H1 (cell line): Measurements from ENCODE around the gene KCNT1. TPM values are rescaled to one million over a fixed set of nuclear protein-coding genes. Genes with fewer than 3 reads are reported as not detected.

Experiments used
- CTCF ChIA-PET: fragments of 300-600 bp; sonication (Branson Sonifier 250); formaldehyde crosslinking; loops from one replicate; lab custom pipeline; 2021; ENCODE audit not compliant: partially characterized antibody; lab: Charles Lee
- POLR2A ChIA-PET: fragments of 300-600 bp; sonication (Branson Sonifier 250); formaldehyde crosslinking; loops from one replicate; lab custom pipeline; 2021; ENCODE audit warnings: inconsistent platforms; ENCODE audit not compliant: partially characterized antibody; lab: Charles Lee
- DNase-seq, 2 experiments: peaks; one replicate each; pipeline versions ENCODE4 v3.0.0 to v3.0.0-alpha.2; 2010 to 2022; ENCODE audit warnings: low spot score in 2 of 2, low read depth in 1 of 2, mixed read lengths in 1 of 2
- FAIRE-seq: peaks from 2 replicates; lab custom pipeline; 2011; peaks lifted over from hg19 to GRCh38; lab: Jason Lieb, UNC
- H2AFZ ChIP-seq: 2 replicates; pipeline ENCODE4 v1.8.1; 2012; ENCODE audit warnings: low read length, inconsistent platforms
- H2AK5ac ChIP-seq: 2 replicates; pipeline ENCODE4 v1.6.1; 2013; ENCODE audit warnings: low read depth, low read length
- H2BK120ac ChIP-seq: replicated peaks from 2 replicates; pipeline ENCODE3; 2013; ENCODE audit warnings: low read depth, low read length, inconsistent platforms
- H2BK12ac ChIP-seq: 2 replicates; pipeline ENCODE4 v1.6.1; 2013; ENCODE audit warnings: low read depth, low read length
- H2BK15ac ChIP-seq: 2 replicates; pipeline ENCODE4 v1.6.1; 2013; ENCODE audit warnings: low read length
- H2BK20ac ChIP-seq: 2 replicates; pipeline ENCODE4 v1.6.1; 2013; ENCODE audit warnings: low read length
- H2BK5ac ChIP-seq: 2 replicates; pipeline ENCODE4 v1.6.1; 2013; ENCODE audit warnings: low read depth, low read length
- H3K14ac ChIP-seq: 2 replicates; pipeline ENCODE4 v1.6.1; 2013; ENCODE audit warnings: inconsistent platforms; ENCODE audit not compliant: insufficient read length
- H3K18ac ChIP-seq: 2 replicates; pipeline ENCODE4 v1.6.1; 2013; ENCODE audit warnings: low read length; ENCODE audit errors: extremely low read depth
- H3K23ac ChIP-seq: 2 replicates; pipeline ENCODE4 v1.6.1; 2013; ENCODE audit warnings: inconsistent platforms; ENCODE audit not compliant: insufficient read length
- H3K23me2 ChIP-seq: 2 replicates; pipeline ENCODE4 v1.6.1; 2013; ENCODE audit warnings: low read depth, low read length
- H3K27ac ChIP-seq: 2 replicates; pipeline ENCODE4 v1.6.1; 2011; ENCODE audit warnings: low read depth, low read length, inconsistent platforms
- H3K27me3 ChIP-seq, 4 experiments: replicated peaks in 1 of 4; 1 replicate in 1 of 4; 2 replicates in 3 of 4; pipeline versions ENCODE4 v1.6.1 to v1.8.1; 2011 to 2013; ENCODE audit warnings: low read length in 3 of 4, mild to moderate bottlenecking in 3 of 4, inconsistent platforms in 2 of 4, mixed read lengths in 2 of 4, moderate library complexity in 1 of 4; ENCODE audit not compliant: control insufficient read depth in 3 of 4, insufficient read depth in 3 of 4; ENCODE audit errors: extremely low read depth in 1 of 4
- H3K36me3 ChIP-seq, 4 experiments: 2 replicates each; pipeline versions ENCODE4 v1.6.1 to v1.8.1; 2011 to 2013; ENCODE audit warnings: mild to moderate bottlenecking in 4 of 4, low read length in 3 of 4, moderate library complexity in 2 of 4, control low read depth in 1 of 4, inconsistent platforms in 1 of 4; ENCODE audit not compliant: insufficient read depth in 4 of 4, control insufficient read depth in 2 of 4
- H3K4ac ChIP-seq: replicated peaks from 2 replicates; pipeline ENCODE3; 2013; ENCODE audit warnings: low read length, low read depth, mixed read lengths, inconsistent platforms; ENCODE audit not compliant: insufficient read length
- H3K4me1 ChIP-seq, 4 experiments: replicated peaks in 1 of 4; 1 replicate in 1 of 4; 2 replicates in 3 of 4; pipeline versions ENCODE4 v1.6.1 to v1.8.1; 2011 to 2013; ENCODE audit warnings: low read length in 3 of 4, inconsistent platforms in 2 of 4, mixed read lengths in 1 of 4; ENCODE audit not compliant: insufficient read depth in 4 of 4, control insufficient read depth in 3 of 4
- H3K4me2 ChIP-seq, 2 experiments: 2 replicates each; pipeline versions ENCODE4 v1.6.1 to v1.8.1; 2011 to 2013; ENCODE audit warnings: low read depth in 2 of 2, low read length in 2 of 2, control low read depth in 1 of 2, inconsistent platforms in 1 of 2, mild to moderate bottlenecking in 1 of 2; ENCODE audit not compliant: insufficient read depth in 1 of 2
- H3K4me3 ChIP-seq, 4 experiments: fragments of 200-600, 300-600 bp in 1 of 4; sonication (generic), shearing (Covaris generic), sonication (Bioruptor Twin) in 1 of 4; 2 replicates each; pipeline versions ENCODE4 v1.5.1 to v1.8.1; 2011 to 2016; ENCODE audit warnings: low read length in 4 of 4, low read depth in 3 of 4, control low read depth in 2 of 4, inconsistent platforms in 2 of 4, mild to moderate bottlenecking in 2 of 4, mixed read lengths in 1 of 4, moderate library complexity in 1 of 4; ENCODE audit not compliant: insufficient read depth in 2 of 4; ENCODE audit errors: extremely low read depth in 1 of 4
- H3K56ac ChIP-seq: replicated peaks from 2 replicates; pipeline ENCODE3; 2013; ENCODE audit warnings: low read depth, mild to moderate bottlenecking, mixed read lengths, low read length, inconsistent platforms; ENCODE audit not compliant: insufficient read length
- H3K79me1 ChIP-seq: 2 replicates; pipeline ENCODE4 v1.6.1; 2013; ENCODE audit warnings: low read depth, low read length, control low read depth
- H3K79me2 ChIP-seq, 2 experiments: 2 replicates each; pipeline versions ENCODE4 v1.6.1 to v1.8.1; 2012 to 2013; ENCODE audit warnings: low read length in 2 of 2, mild to moderate bottlenecking in 2 of 2, inconsistent platforms in 1 of 2; ENCODE audit not compliant: insufficient read depth in 2 of 2, control insufficient read depth in 1 of 2
- H3K9ac ChIP-seq, 4 experiments: replicated peaks in 1 of 4; 1 replicate in 1 of 4; 2 replicates in 3 of 4; pipeline versions ENCODE4 v1.6.1 to v1.8.1; 2011 to 2013; ENCODE audit warnings: low read depth in 3 of 4, low read length in 3 of 4, control low read depth in 2 of 4, mild to moderate bottlenecking in 2 of 4, moderate library complexity in 2 of 4, inconsistent platforms in 1 of 4; ENCODE audit errors: extremely low read depth in 1 of 4
- H3K9me3 ChIP-seq, 2 experiments: 2 replicates each; pipeline versions ENCODE4 v1.6.1 to v1.8.1; 2012 to 2013; ENCODE audit warnings: mild to moderate bottlenecking in 2 of 2, moderate library complexity in 2 of 2, control low read depth in 1 of 2, inconsistent platforms in 1 of 2, low read depth in 1 of 2, low read length in 1 of 2, mixed read lengths in 1 of 2; ENCODE audit not compliant: insufficient read depth in 2 of 2
- H4K20me1 ChIP-seq, 2 experiments: replicated peaks in 1 of 2; 2 replicates each; pipeline versions ENCODE3 to v1.8.1; 2011 to 2013; ENCODE audit warnings: inconsistent platforms in 2 of 2, low read length in 2 of 2, mild to moderate bottlenecking in 1 of 2; ENCODE audit not compliant: insufficient read depth in 2 of 2, control insufficient read depth in 1 of 2
- H4K5ac ChIP-seq: 2 replicates; pipeline ENCODE4 v1.6.1; 2013; ENCODE audit warnings: low read length, low read depth, mixed read lengths, inconsistent platforms; ENCODE audit not compliant: insufficient read length
- H4K8ac ChIP-seq: 2 replicates; pipeline ENCODE4 v1.8.0; 2013; ENCODE audit warnings: mild to moderate bottlenecking, moderate library complexity, low read length, inconsistent platforms; ENCODE audit not compliant: insufficient read depth; ENCODE audit errors: extremely low read depth
- H4K91ac ChIP-seq: replicated peaks from 2 replicates; pipeline ENCODE3; 2013; ENCODE audit warnings: low read length, mixed read lengths, inconsistent platforms; ENCODE audit not compliant: insufficient read length
- CTCF ChIP-seq, 3 experiments: IDR thresholded peaks; 1 replicate in 2 of 3; 2 replicates in 1 of 3; pipeline versions ENCODE4 v1.5.1 to v1.6.1; 2011; ENCODE audit warnings: low read length in 3 of 3, mild to moderate bottlenecking in 3 of 3, inconsistent platforms in 2 of 3, low read depth in 1 of 3, moderate library complexity in 1 of 3; ENCODE audit not compliant: insufficient read depth in 1 of 3; ENCODE audit errors: control extremely low read depth in 1 of 3
- GABPA ChIP-seq: IDR thresholded peaks from 2 replicates; pipeline ENCODE4 v1.6.1; 2011; ENCODE audit warnings: mild to moderate bottlenecking, low read length, moderate library complexity, borderline replicate concordance; ENCODE audit not compliant: insufficient read depth
- GTF2F1 ChIP-seq: IDR thresholded peaks from 2 replicates; pipeline ENCODE4 v1.6.1; 2012; ENCODE audit warnings: low read depth, low read length, improper control_type of control experiment, borderline replicate concordance
- NRF1 ChIP-seq: IDR thresholded peaks from 2 replicates; pipeline ENCODE4 v1.6.1; 2011; ENCODE audit warnings: mild to moderate bottlenecking, low read depth, low read length, improper control_type of control experiment
- RAD21 ChIP-seq, 2 experiments: IDR thresholded peaks in 1 of 2; conservative IDR thresholded peaks in 1 of 2; 2 replicates each; pipeline ENCODE4 v1.6.1; 2011; ENCODE audit warnings: low read depth in 2 of 2, low read length in 2 of 2, improper control_type of control experiment in 1 of 2, inconsistent platforms in 1 of 2, mild to moderate bottlenecking in 1 of 2, moderate library complexity in 1 of 2
- SIN3A ChIP-seq, 2 experiments: IDR thresholded peaks in 1 of 2; conservative IDR thresholded peaks in 1 of 2; 2 replicates each; pipeline ENCODE4 v1.6.1; 2011 to 2012; ENCODE audit warnings: low read length in 2 of 2, improper control_type of control experiment in 1 of 2, low read depth in 1 of 2, mild to moderate bottlenecking in 1 of 2
- SP4 ChIP-seq: IDR thresholded peaks from 2 replicates; pipeline ENCODE4 v1.6.1; 2012; ENCODE audit warnings: low read length, inconsistent platforms
- WGBS, 2 experiments: shearing (Covaris generic) in 1 of 2; methylation state at CpG; one replicate each; pipeline versions ENCODE4 v1.1.6 to v1.1.7; 2013 to 2015; ENCODE audit warnings: low lambda C conversion rate in 2 of 2, mixed read lengths in 2 of 2, inconsistent platforms in 1 of 2, low coverage in 1 of 2, missing lambda C conversion rate in 1 of 2; ENCODE audit not compliant: insufficient replicate concordance in 2 of 2, insufficient coverage in 1 of 2, insufficient read length in 1 of 2; ENCODE audit errors: extremely low coverage in 1 of 2, missing lambda C conversion rate in 1 of 2; 5-methylcytosine and 5-hydroxymethylcytosine counted together
- polyA plus RNA-seq, 7 experiments: library from polyadenylated mRNA; depleted of rRNA in 3 of 7; stranded (reverse) in 5 of 7; unstranded in 2 of 7; fragments of >200 nt in 5 of 7; fragments of 200-250 nt in 2 of 7; gene quantifications; 1 replicate in 5 of 7; 2 replicates in 1 of 7; 4 replicates in 1 of 7; pipeline versions ENCODE4 v1.2.1 to v1.2.3, GENCODE V29; 2011 to 2013; ENCODE audit warnings: missing spikeins in 2 of 7, mixed read lengths in 2 of 7
- total RNA-seq: library from RNA; stranded (reverse); fragmentation: NEBNext Ultra II Directional; extraction: Animal tissue kit (Norgen Biotek cat#: 25700); gene quantifications from 2 replicates; pipeline ENCODE4 v1.2.1, GENCODE V29; 2021

The KCNT1 gene
- total and polyA plus RNA-seq, 2 of the 8 experiments (the other 6 are each of a cell fraction or from before 2014, with no cell fraction given) = 0.13 to 0.20 TPM

GRCh38 chr9:135797507-135798262 is 95.7 kb downstream of the KCNT1 start:
- no peak overlapping the region for H3K23ac ChIP-seq
- ChIA-PET POLR2A (no interaction called here), CTCF (interaction anchor here (0.6 to 3.8 kb wide), 44 partner anchors 10 to 324 kb away, joined by 3 to 32 read pairs (median 4); a partner anchor contains a TSS)
- no peaks in the 10 kb centered on the region for H3K79me1 ChIP-seq
- no peak overlapping the region for H4K5ac ChIP-seq
- no peak overlapping the region for H4K8ac ChIP-seq
- H3K4me2 ChIP-seq = no peak overlapping the region
- H3K4me1 ChIP-seq = no peaks in the 10 kb centered on the region; a peak in 1 of 7 replicates
- H2BK20ac ChIP-seq = no peak overlapping the region
- no peak overlapping the region for H2BK12ac ChIP-seq
- H3K18ac ChIP-seq = peak overlapping the region; percentile 9; the same call in 1 of the 2 replicates
- H3K36me3 ChIP-seq = no peaks in the 10 kb centered on the region
- no peak overlapping the region for H4K91ac ChIP-seq
- H3K27ac ChIP-seq = no peak overlapping the region
- H3K23me2 ChIP-seq = no peaks in the 10 kb centered on the region
- FAIRE-seq = peak; percentile 42
- DNase-seq = peak; percentile 33 to 94
- no peaks in the 10 kb centered on the region for H3K27me3 ChIP-seq
- H2AFZ ChIP-seq = no peak overlapping the region
- no peak overlapping the region for H2AK5ac ChIP-seq
- 0 out of 2 replicates have a peak overlapping the region, but pooled peaks have one; percentile 46 for H2BK15ac ChIP-seq
- H3K9ac ChIP-seq = no peak overlapping the region
- H3K4ac ChIP-seq = no peak overlapping the region
- no peak overlapping the region for H3K14ac ChIP-seq
- no peaks in the 10 kb centered on the region for H3K9me3 ChIP-seq
- no peaks in the 10 kb centered on the region for H3K79me2 ChIP-seq
- no peak overlapping the region for H2BK5ac ChIP-seq
- no peak overlapping the region for H2BK120ac ChIP-seq
- H3K56ac ChIP-seq = no peak overlapping the region
- TF ChIP-seq GTF2F1 (no peak), NRF1 (no peak), GABPA (peak; percentile 80; the same call in 1 of the 2 replicates), RAD21 (IDR thresholded peaks at IDR 0.05 in 1 of 2, conservative IDR thresholded peaks at IDR 0.05 in 1 of 2; ENCODE audit: low read depth in 2 of 2, low read length in 2 of 2) (peak; percentile 76 to 83), SIN3A (conservative IDR thresholded peaks at IDR 0.05 in 1 of 2, IDR thresholded peaks at IDR 0.05 in 1 of 2; ENCODE audit: low read depth in 1 of 2, low read length in 2 of 2) (peak in 1 of 2 experiments; percentile 38; a peak in 1 of 4 replicates), SP4 (no peak), CTCF (IDR thresholded peaks at IDR 0.05; ENCODE audit: control extremely low read depth in 1 of 3, insufficient read depth in 1 of 3, low read depth in 1 of 3, low read length in 3 of 3) (peak in 2 of 3 experiments; percentile 86 to 94; a peak in 3 of 4 replicates)
- H4K20me1 ChIP-seq = no peaks in the 10 kb centered on the region
- WGBS, 2 experiments = 56% methylated on average over 24 of the region's 24 CpGs; no CpG with 5 or more reads in 1 of the 2 experiments
- H3K4me3 ChIP-seq = no peak overlapping the region
